HepG2 (cell line): ENCODE data around the gene PSD. TPM values are rescaled to one million over a fixed set of nuclear protein-coding genes. Genes with fewer than 3 reads are reported as not detected.

Experiments
- ATF7 ChIP-seq, 2 experiments: fragments of 450-650 bp in 1 of 2; sonication (generic) in 1 of 2; formaldehyde crosslinking in 1 of 2; IDR thresholded peaks; 2 replicates each; pipeline versions ENCODE4 v1.4.0 to v1.6.1; 2016 to 2020; ENCODE audit warnings: antibody characterized with exemption in 1 of 2, mild to moderate bottlenecking in 1 of 2, missing genetic modification reagents in 1 of 2
- CEBPG ChIP-seq: IDR thresholded peaks from 2 replicates; pipeline ENCODE4 v1.6.1; 2016
- GRHL1 ChIP-seq: sonication (generic); formaldehyde crosslinking; conservative IDR thresholded peaks from 2 replicates; pipeline ENCODE4 v1.8.0; 2022; ENCODE audit warnings: missing genetic modification reagents
- MTA3 ChIP-seq: sonication (generic); formaldehyde crosslinking; IDR thresholded peaks from 2 replicates; pipeline ENCODE4 v1.4.0; 2020; ENCODE audit warnings: missing genetic modification reagents
- NR0B2 ChIP-seq: sonication (generic); formaldehyde crosslinking; IDR thresholded peaks from 2 replicates; pipeline ENCODE4 v1.4.0; 2020; ENCODE audit warnings: mild to moderate bottlenecking, missing genetic modification reagents
- SRSF1 ChIP-seq: fragments of 200-400 bp; formaldehyde crosslinking; optimal IDR thresholded peaks from 2 replicates; pipeline ENCODE3; 2017; ENCODE audit warnings: mild to moderate bottlenecking, low read depth, low read length, moderate library complexity
- SRY ChIP-seq: sonication (generic); formaldehyde crosslinking; IDR thresholded peaks from 2 replicates; pipeline ENCODE4 v1.8.0; 2022; ENCODE audit warnings: mild to moderate bottlenecking, missing genetic modification reagents
- YY1 ChIP-seq: IDR thresholded peaks from 2 replicates; pipeline ENCODE4 v1.6.1; 2011; ENCODE audit warnings: low read length, low read depth, moderate library complexity, mild to moderate bottlenecking; ENCODE audit not compliant: insufficient read depth, insufficient replicate concordance
- ZBTB38 ChIP-seq: sonication (generic); formaldehyde crosslinking; IDR thresholded peaks from 2 replicates; pipeline ENCODE4 v1.5.1; 2020; ENCODE audit warnings: mild to moderate bottlenecking, missing genetic modification reagents
- ZHX1 ChIP-seq: sonication (generic); formaldehyde crosslinking; IDR thresholded peaks from 2 replicates; pipeline ENCODE4 v1.8.1; 2022; ENCODE audit warnings: low read depth, mild to moderate bottlenecking, missing genetic modification reagents
- ZNF235 ChIP-seq: sonication (generic); formaldehyde crosslinking; IDR thresholded peaks from 2 replicates; pipeline ENCODE4 v1.8.1; 2023; ENCODE audit warnings: mild to moderate bottlenecking, missing genetic modification reagents, borderline replicate concordance
- ZNF24 ChIP-seq: fragments of 450-650 bp; IDR thresholded peaks from 2 replicates; pipeline ENCODE4 v1.6.1; 2017; ENCODE audit warnings: antibody characterized with exemption, mild to moderate bottlenecking
- ZNF460 ChIP-seq: sonication (generic); formaldehyde crosslinking; IDR thresholded peaks from 2 replicates; pipeline ENCODE4 v1.5.1; 2020; ENCODE audit warnings: missing genetic modification reagents, mild to moderate bottlenecking, borderline replicate concordance
- ZNF576 ChIP-seq: sonication (generic); formaldehyde crosslinking; IDR thresholded peaks from 2 replicates; pipeline ENCODE4 v1.4.0; 2020; ENCODE audit warnings: mild to moderate bottlenecking, missing genetic modification reagents
- ZNF646 ChIP-seq: sonication (generic); formaldehyde crosslinking; IDR thresholded peaks from 2 replicates; pipeline ENCODE4 v1.9.0; 2021; ENCODE audit warnings: mild to moderate bottlenecking, missing genetic modification reagents
- ZNF747 ChIP-seq: sonication (generic); formaldehyde crosslinking; IDR thresholded peaks from 2 replicates; pipeline ENCODE4 v1.8.1; 2023; ENCODE audit warnings: missing genetic modification reagents, mild to moderate bottlenecking, borderline replicate concordance
- ZSCAN22 ChIP-seq: sonication (generic); formaldehyde crosslinking; IDR thresholded peaks from 2 replicates; pipeline ENCODE4 v1.4.0; 2020; ENCODE audit warnings: mild to moderate bottlenecking, missing genetic modification reagents
- polyA plus RNA-seq, 8 experiments: library from polyadenylated mRNA; depleted of rRNA in 3 of 8; stranded (reverse) in 7 of 8; unstranded in 1 of 8; fragments of >200 nt; fragmentation: Illumina TruSeq in 4 of 8; extraction: Trizol in 4 of 8; gene quantifications; 2 replicates each; pipeline versions ENCODE4 v1.2.1 to v1.2.3, GENCODE V29; 2011 to 2016; ENCODE audit warnings: low read depth in 4 of 8, missing spikeins in 1 of 8, mixed read lengths in 1 of 8; ENCODE audit not compliant: insufficient read depth in 1 of 8
- total RNA-seq, 5 experiments: library from RNA; depleted of rRNA; stranded (reverse); fragments of >200 nt; fragmentation: Illumina TruSeq; extraction: Trizol; gene quantifications; 2 replicates each; pipeline ENCODE4 v1.2.3, GENCODE V29; 2016; ENCODE audit warnings: low read depth in 1 of 5

The PSD gene
- total and polyA plus RNA-seq, 2 of the 13 experiments (the other 11 are each of a cell fraction or from before 2014, with no cell fraction given): 0.35 to 0.58 TPM

GRCh38 chr10:102394079-102394800 is 24.3 kb downstream of the PSD start (continued):
- TF ChIP-seq ZNF576 (CRISPR knock-in tag) (no peak), NR0B2 (no peak), SRY (CRISPR knock-in tag) (peak; percentile 50; the same call in 1 of the 2 replicates), CEBPG (CRISPR knock-in tag) (0 out of 2 replicates have a peak, but pooled peaks have one; percentile 7), GRHL1 (CRISPR knock-in tag) (no peak), ZNF235 (CRISPR knock-in tag) (no peak), ZSCAN22 (CRISPR knock-in tag) (no peak), ZNF646 (CRISPR knock-in tag) (no peak; the same call in 1 of the 2 replicates), ZHX1 (CRISPR knock-in tag) (no peak; the same call in 1 of the 2 replicates), ZBTB38 (CRISPR knock-in tag) (no peak; the same call in 1 of the 2 replicates), ATF7 (IDR thresholded peaks at IDR 0.05) (no peak), ATF7 (CRISPR knock-in tag; IDR thresholded peaks at IDR 0.05) (no peak), ZNF460 (CRISPR knock-in tag) (no peak), MTA3 (CRISPR knock-in tag) (no peak), SRSF1 (peak; percentile 97), ZNF747 (CRISPR knock-in tag) (peak; percentile 68; the same call in 1 of the 2 replicates), ZNF24 (no peak), YY1 (peak; percentile 75)
